ENCODE data around the gene EIF6. TPM values are rescaled to one million over a fixed set of nuclear protein-coding genes. Genes with fewer than 3 reads are reported as not detected.

EIF6 gene
- total and polyA plus RNA-seq, 2 experiments from 2014 or later = 149 to 215 TPM

- Mint-ChIP-seq H3K4me3 (no peak overlapping the region), H3K9me3 (no peaks in the 10 kb centered on the region), H3K36me3 (ENCODE audit: low read depth) (peaks cover 10% of the 10 kb centered on the region; the same call in 2 of the 3 replicates), H3K4me1 (peaks cover 37% of the 10 kb centered on the region), H3K27me3 (ENCODE audit: insufficient read depth, low read depth, poor library complexity) (peaks cover 2% of the 10 kb centered on the region), H3K27ac (peak overlapping the region; percentile 83)
- DNase-seq (ENCODE audit: low spot score) (no peak), ATAC-seq (no peak)
- no peaks in the 10 kb centered on the region for H3K36me3 ChIP-seq (ENCODE audit: insufficient read depth)
- no peaks in the 10 kb centered on the region for H3K27me3 ChIP-seq (ENCODE audit: insufficient read depth)
- H3K4me1 ChIP-seq (ENCODE audit: insufficient read depth) = peaks cover 28% of the 10 kb centered on the region
- no peaks in the 10 kb centered on the region for H4K20me1 ChIP-seq (replicated peaks; ENCODE audit: insufficient read depth)
- H3K27ac ChIP-seq (ENCODE audit: low read depth) = peak overlapping the region; percentile 80; the same call in 1 of the 2 replicates
- H2AFZ ChIP-seq = no peak overlapping the region
- TF ChIP-seq NANOG (IDR thresholded peaks at IDR 0.05; ENCODE audit: borderline replicate concordance) = no peak
- TF ChIP-seq POLR2AphosphoS5 (IDR thresholded peaks at IDR 0.05; ENCODE audit: low read depth) = no peak
- no peak for TF ChIP-seq EZH2phosphoT487 (IDR thresholded peaks at IDR 0.05; ENCODE audit: unreplicated experiment)
- no peak for TF ChIP-seq REST (IDR thresholded peaks at IDR 0.05; ENCODE audit: unreplicated experiment)
- no peak for TF ChIP-seq ETS1 (IDR thresholded peaks at IDR 0.05)
- TF ChIP-seq ZNF462 (CRISPR knock-in tag; IDR thresholded peaks at IDR 0.05) = no peak
- TF ChIP-seq ZNF331 (CRISPR knock-in tag; IDR thresholded peaks at IDR 0.05; ENCODE audit: low read depth) = no peak
- no peak for TF ChIP-seq ZNF114 (CRISPR knock-in tag; IDR thresholded peaks at IDR 0.05)
- H3K4me3 ChIP-seq = no peak overlapping the region
- peaks cover 9% of the 10 kb centered on the region; the same call in 1 of the 2 replicates for H3F3A ChIP-seq (replicated peaks; ENCODE audit: low read depth)
- no peak overlapping the region for H3K4me2 ChIP-seq
- H3K79me2 ChIP-seq (replicated peaks; ENCODE audit: insufficient read depth) = no peaks in the 10 kb centered on the region
- no peaks in the 10 kb centered on the region for H3K9me2 ChIP-seq (ENCODE audit: insufficient read depth)
These were observed 23.4 kb upstream of the EIF6 start for GRCh38 chr20:35307666-35308653.
